Measurements from ENCODE around the gene PSMB5. TPM values are rescaled to one million over a fixed set of nuclear protein-coding genes. Genes with fewer than 3 reads are reported as not detected.
"Not testable (repeated sequence)": the region's sequence is repeated elsewhere in the genome, so short reads cannot be mapped to it uniquely, and the experiment has no call there.

Gene PSMB5
- total and polyA plus RNA-seq, 2 experiments from 2014 or later, result 171 to 319 TPM

DNA sequence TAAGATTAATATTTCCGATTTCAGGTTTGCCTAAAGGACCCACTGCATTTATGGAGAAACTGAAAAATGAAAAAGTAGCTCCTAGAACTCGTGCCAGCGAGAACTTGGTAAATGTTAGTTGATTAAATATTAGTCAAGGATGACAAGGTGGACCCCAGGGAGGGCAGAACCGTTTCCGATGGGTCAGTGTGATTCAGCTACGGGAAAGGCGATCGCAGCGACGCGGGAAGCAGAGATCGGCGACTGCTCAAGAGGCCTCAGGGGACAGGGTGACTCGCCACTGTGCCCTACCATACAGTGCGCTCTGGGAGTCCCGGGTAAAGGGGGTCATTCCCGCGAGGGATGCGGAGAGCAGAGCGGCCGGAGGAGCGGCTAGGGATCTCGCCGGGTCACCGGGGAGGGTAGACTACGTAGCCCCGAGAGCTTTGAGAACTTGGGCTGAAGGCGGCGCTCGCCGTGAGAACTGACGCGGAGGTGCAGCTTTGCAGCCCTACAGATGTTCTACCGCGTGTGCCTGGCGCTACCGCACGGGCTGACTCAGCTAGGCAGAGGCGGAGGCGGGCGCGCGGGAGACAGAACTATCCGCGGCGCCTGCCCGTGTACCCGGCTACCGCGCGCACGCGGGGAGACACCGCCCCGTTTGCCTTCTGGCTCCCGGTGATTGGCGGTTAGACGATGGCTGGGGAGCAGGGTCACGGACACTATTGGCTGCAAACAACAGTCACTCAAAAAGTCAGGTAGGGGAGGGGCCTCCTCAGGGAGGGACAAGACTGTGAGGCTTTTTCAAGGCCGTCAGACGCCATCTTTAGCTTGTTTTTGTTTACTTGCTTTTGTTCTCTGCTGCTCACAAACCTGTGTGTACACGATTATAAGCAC is 27.9 kb downstream of the PSMB5 start:
- no peaks in the 10 kb centered on the region for H3K9me3 ChIP-seq (ENCODE audit: low read depth)
- TF ChIP-seq, protein P1, sequence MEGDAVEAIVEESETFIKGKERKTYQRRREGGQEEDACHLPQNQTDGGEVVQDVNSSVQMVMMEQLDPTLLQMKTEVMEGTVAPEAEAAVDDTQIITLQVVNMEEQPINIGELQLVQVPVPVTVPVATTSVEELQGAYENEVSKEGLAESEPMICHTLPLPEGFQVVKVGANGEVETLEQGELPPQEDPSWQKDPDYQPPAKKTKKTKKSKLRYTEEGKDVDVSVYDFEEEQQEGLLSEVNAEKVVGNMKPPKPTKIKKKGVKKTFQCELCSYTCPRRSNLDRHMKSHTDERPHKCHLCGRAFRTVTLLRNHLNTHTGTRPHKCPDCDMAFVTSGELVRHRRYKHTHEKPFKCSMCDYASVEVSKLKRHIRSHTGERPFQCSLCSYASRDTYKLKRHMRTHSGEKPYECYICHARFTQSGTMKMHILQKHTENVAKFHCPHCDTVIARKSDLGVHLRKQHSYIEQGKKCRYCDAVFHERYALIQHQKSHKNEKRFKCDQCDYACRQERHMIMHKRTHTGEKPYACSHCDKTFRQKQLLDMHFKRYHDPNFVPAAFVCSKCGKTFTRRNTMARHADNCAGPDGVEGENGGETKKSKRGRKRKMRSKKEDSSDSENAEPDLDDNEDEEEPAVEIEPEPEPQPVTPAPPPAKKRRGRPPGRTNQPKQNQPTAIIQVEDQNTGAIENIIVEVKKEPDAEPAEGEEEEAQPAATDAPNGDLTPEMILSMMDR (IDR thresholded peaks at IDR 0.05; ENCODE audit: poor library complexity), result peak; percentile 27
- TF ChIP-seq EZH2 (IDR thresholded peaks at IDR 0.05; ENCODE audit: borderline replicate concordance) (no peak), EZH2phosphoT487 (IDR thresholded peaks at IDR 0.05; ENCODE audit: low read depth, severe bottlenecking, unreplicated experiment) (no peak)

GRCh38 chr14:23006188-23006534 is 28.5 kb downstream of the PSMB5 start:
- peak overlapping the region; percentile 59 for H2AFZ ChIP-seq
- no peaks in the 10 kb centered on the region for H3K9me3 ChIP-seq (ENCODE audit: low read depth)
- H3K4me1 ChIP-seq (ENCODE audit: insufficient read depth), result peaks cover 21% of the 10 kb centered on the region
- peak overlapping the region; percentile 37 for H3K4me3 ChIP-seq
- TF ChIP-seq EZH2phosphoT487 (IDR thresholded peaks at IDR 0.05; ENCODE audit: low read depth, severe bottlenecking, unreplicated experiment) (no peak), EZH2 (IDR thresholded peaks at IDR 0.05; ENCODE audit: borderline replicate concordance) (no peak)
- TF ChIP-seq, protein P1 (IDR thresholded peaks at IDR 0.05; ENCODE audit: poor library complexity), result no peak
- H3K9me2 ChIP-seq (replicated peaks; ENCODE audit: insufficient read depth), result no peaks in the 10 kb centered on the region
- H3K27me3 ChIP-seq, result no peaks in the 10 kb centered on the region
- H3K27ac ChIP-seq, result peak overlapping the region; percentile 97
- no peaks in the 10 kb centered on the region for H4K20me1 ChIP-seq (ENCODE audit: insufficient read depth, poor library complexity, severe bottlenecking)
- H3K36me3 ChIP-seq (replicated peaks; ENCODE audit: insufficient read depth, low read depth), result no peaks in the 10 kb centered on the region
- no peak for DNase-seq (ENCODE audit: low spot score)
- WGBS (ENCODE audit: low lambda C conversion rate, missing lambda C conversion rate), result 52% methylated on average over 5 of the region's 5 CpGs
- H3K4me2 ChIP-seq, result peak overlapping the region; percentile 83
- peaks cover 14% of the 10 kb centered on the region for H3K79me2 ChIP-seq

More for the DNA sequence above, 27.9 kb downstream of the PSMB5 start:
- peaks cover 21% of the 10 kb centered on the region for H3K4me1 ChIP-seq (ENCODE audit: insufficient read depth)
- no peaks in the 10 kb centered on the region for H4K20me1 ChIP-seq (ENCODE audit: insufficient read depth, poor library complexity, severe bottlenecking)
- 1% methylated on average over 62 of the region's 62 CpGs for WGBS (ENCODE audit: low lambda C conversion rate, missing lambda C conversion rate)
- no peaks in the 10 kb centered on the region for H3K27me3 ChIP-seq
- H3K27ac ChIP-seq, result peak overlapping the region; percentile 97
- H3K4me3 ChIP-seq, result peak overlapping the region; percentile 37
- peak; percentile 97 for DNase-seq (ENCODE audit: low spot score)
- peak overlapping the region; percentile 83 for H3K4me2 ChIP-seq
- no peaks in the 10 kb centered on the region for H3K9me2 ChIP-seq (replicated peaks; ENCODE audit: insufficient read depth)
- H2AFZ ChIP-seq, result peak overlapping the region; percentile 97
- H3K36me3 ChIP-seq (replicated peaks; ENCODE audit: insufficient read depth, low read depth), result no peaks in the 10 kb centered on the region
- H3K79me2 ChIP-seq, result peaks cover 14% of the 10 kb centered on the region

DNA sequence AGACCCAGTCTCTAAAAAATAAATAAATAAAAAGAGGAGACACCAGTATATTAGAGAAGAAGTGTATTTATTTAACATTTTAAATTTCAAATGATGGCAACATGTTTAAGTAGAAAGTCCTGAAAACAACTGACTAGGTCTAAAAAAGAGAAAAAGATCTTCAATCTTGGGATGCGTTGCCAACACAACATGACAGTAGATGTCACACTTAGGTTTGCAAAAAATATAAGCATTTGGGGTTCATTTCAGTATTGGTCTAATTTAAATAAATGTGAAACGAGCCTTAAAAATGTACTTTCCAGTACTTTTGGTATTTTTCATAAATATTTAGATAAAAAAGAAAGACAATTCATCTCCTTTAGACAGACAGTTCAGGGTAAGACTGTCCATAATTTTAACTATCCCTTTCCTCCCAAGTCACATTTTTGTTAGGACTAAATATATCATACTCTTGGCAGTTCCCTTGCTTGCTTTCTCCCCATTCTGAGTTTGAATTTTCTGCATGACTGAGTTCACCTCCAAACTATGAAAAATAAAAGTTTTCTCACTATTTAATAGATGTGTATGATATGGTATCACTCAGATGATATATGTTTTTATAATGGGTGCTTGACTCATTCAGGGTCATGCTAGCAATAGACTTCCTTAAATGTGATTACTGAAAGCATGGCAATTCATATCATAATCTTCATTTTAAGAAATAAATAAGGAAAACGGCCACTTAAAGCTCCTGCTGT is 29.1 kb downstream of the PSMB5 start:
- WGBS (ENCODE audit: low lambda C conversion rate, missing lambda C conversion rate), result 74% methylated on average over 3 of the region's 3 CpGs
- peak overlapping the region; percentile 83 for H3K4me2 ChIP-seq
- H3K27ac ChIP-seq, result peak overlapping the region; percentile 97
- peaks cover 21% of the 10 kb centered on the region for H3K4me1 ChIP-seq (ENCODE audit: insufficient read depth)
- H3K4me3 ChIP-seq, result no peak overlapping the region
- H3K9me3 ChIP-seq (ENCODE audit: low read depth), result no peaks in the 10 kb centered on the region
- peak overlapping the region; percentile 59 for H2AFZ ChIP-seq
- no peaks in the 10 kb centered on the region for H4K20me1 ChIP-seq (ENCODE audit: insufficient read depth, poor library complexity, severe bottlenecking)
- no peaks in the 10 kb centered on the region for H3K9me2 ChIP-seq (replicated peaks; ENCODE audit: insufficient read depth)
- no peak for DNase-seq (ENCODE audit: low spot score)
- no peaks in the 10 kb centered on the region for H3K27me3 ChIP-seq
- peaks cover 14% of the 10 kb centered on the region for H3K79me2 ChIP-seq
- no peak for TF ChIP-seq EZH2 (IDR thresholded peaks at IDR 0.05; ENCODE audit: borderline replicate concordance)
- TF ChIP-seq, protein P1 (IDR thresholded peaks at IDR 0.05; ENCODE audit: poor library complexity), result no peak
- no peak for TF ChIP-seq EZH2phosphoT487 (IDR thresholded peaks at IDR 0.05; ENCODE audit: low read depth, severe bottlenecking, unreplicated experiment)
- H3K36me3 ChIP-seq (replicated peaks; ENCODE audit: insufficient read depth, low read depth), result no peaks in the 10 kb centered on the region

- H3K36me3 ChIP-seq (replicated peaks; ENCODE audit: insufficient read depth, low read depth); H3K4me2 ChIP-seq; H3K9me2 ChIP-seq (replicated peaks; ENCODE audit: insufficient read depth); H3K9me3 ChIP-seq (ENCODE audit: low read depth); H2AFZ ChIP-seq; H3K27me3 ChIP-seq; H3K4me3 ChIP-seq; H4K20me1 ChIP-seq (ENCODE audit: insufficient read depth, poor library complexity, severe bottlenecking); DNase-seq (ENCODE audit: low spot score); H3K27ac ChIP-seq: not testable (repeated sequence)
- WGBS (ENCODE audit: low lambda C conversion rate, missing lambda C conversion rate), result 97% methylated on average over 4 of the region's 4 CpGs
- peaks cover 14% of the 10 kb centered on the region for H3K79me2 ChIP-seq
- H3K4me1 ChIP-seq (ENCODE audit: insufficient read depth), result peaks cover 25% of the 10 kb centered on the region
Measured at GRCh38 chr14:23004274-23004673, 30.4 kb downstream of the PSMB5 start.

All from hepatocyte (in vitro differentiated cells).